ENCODE data around the gene ZNF688. TPM values are rescaled to one million over a fixed set of nuclear protein-coding genes. Genes with fewer than 3 reads are reported as not detected.

ZNF688 gene
- total RNA-seq, 1 donor from 2014 or later: 18.7 TPM

DNA sequence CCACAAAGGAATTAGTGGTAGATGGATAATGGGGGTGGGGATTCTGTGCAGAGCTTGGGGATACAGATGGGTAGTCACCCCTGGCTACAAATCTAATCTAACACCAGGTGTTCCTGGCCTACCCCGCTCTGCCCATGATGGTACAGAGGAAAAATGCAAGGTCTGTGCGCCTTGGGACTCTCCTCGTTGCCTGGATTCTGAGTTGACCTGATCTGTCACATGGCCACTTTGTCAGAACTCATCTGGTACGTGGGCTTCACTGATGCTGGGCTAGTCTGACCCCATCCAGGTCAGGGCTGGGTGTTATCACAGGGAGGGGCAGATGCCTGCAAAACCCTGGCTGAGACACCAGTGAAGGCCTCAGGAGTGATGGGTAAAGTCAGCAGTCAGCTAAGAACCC, 18.6 kb downstream of the ZNF688 start:
- no peak for DNase-seq
- H3K27ac Mint-ChIP-seq (ENCODE audit: unreplicated experiment): no peak overlapping the region

DNA sequence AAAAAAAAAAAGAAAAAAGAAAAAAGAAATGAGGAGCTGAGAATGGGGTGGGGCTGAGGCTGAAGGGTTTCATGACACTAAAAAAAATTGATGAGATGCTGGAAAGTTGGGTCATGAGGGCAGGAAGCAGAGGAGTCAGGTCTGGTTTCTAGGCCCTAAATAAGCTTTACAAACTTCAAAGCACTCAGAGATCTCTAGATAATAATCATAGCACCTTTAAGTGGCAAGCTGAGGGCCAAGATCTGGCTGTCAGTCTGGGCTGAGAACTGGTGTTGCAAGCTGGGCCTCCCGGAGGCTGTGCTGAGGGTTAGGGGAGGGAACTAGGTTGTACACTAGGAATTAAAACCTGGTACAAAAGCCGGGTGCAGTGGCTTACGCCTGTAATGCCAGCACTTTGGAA, 19.7 kb downstream of the ZNF688 start:
- Mint-ChIP-seq H3K9me3 (ENCODE audit: unreplicated experiment) (peaks cover 10% of the 10 kb centered on the region), H3K4me1 (ENCODE audit: low read depth, unreplicated experiment) (peaks cover 10% of the 10 kb centered on the region), H3K27me3 (ENCODE audit: unreplicated experiment) (peaks cover 10% of the 10 kb centered on the region), H3K27ac (ENCODE audit: unreplicated experiment) (no peak overlapping the region), H3K4me3 (ENCODE audit: unreplicated experiment) (no peak overlapping the region), H3K36me3 (ENCODE audit: unreplicated experiment) (peaks cover 11% of the 10 kb centered on the region)
- DNase-seq: no peak
- TF ChIP-seq, protein P1, sequence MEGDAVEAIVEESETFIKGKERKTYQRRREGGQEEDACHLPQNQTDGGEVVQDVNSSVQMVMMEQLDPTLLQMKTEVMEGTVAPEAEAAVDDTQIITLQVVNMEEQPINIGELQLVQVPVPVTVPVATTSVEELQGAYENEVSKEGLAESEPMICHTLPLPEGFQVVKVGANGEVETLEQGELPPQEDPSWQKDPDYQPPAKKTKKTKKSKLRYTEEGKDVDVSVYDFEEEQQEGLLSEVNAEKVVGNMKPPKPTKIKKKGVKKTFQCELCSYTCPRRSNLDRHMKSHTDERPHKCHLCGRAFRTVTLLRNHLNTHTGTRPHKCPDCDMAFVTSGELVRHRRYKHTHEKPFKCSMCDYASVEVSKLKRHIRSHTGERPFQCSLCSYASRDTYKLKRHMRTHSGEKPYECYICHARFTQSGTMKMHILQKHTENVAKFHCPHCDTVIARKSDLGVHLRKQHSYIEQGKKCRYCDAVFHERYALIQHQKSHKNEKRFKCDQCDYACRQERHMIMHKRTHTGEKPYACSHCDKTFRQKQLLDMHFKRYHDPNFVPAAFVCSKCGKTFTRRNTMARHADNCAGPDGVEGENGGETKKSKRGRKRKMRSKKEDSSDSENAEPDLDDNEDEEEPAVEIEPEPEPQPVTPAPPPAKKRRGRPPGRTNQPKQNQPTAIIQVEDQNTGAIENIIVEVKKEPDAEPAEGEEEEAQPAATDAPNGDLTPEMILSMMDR (IDR thresholded peaks at IDR 0.05; ENCODE audit: partially characterized antibody, unreplicated experiment): no peak

More for the DNA sequence above, 18.6 kb downstream of the ZNF688 start:
- TF ChIP-seq, protein P1 (IDR thresholded peaks at IDR 0.05; ENCODE audit: partially characterized antibody, unreplicated experiment): no peak
- H3K9me3 Mint-ChIP-seq (ENCODE audit: unreplicated experiment): peaks cover 9% of the 10 kb centered on the region
- H3K36me3 Mint-ChIP-seq (ENCODE audit: unreplicated experiment): peaks cover 11% of the 10 kb centered on the region
- H3K4me1 Mint-ChIP-seq (ENCODE audit: low read depth, unreplicated experiment): peaks cover 10% of the 10 kb centered on the region
- H3K27me3 Mint-ChIP-seq (ENCODE audit: unreplicated experiment): peaks cover 8% of the 10 kb centered on the region
- no peak overlapping the region for H3K4me3 Mint-ChIP-seq (ENCODE audit: unreplicated experiment)

DNA sequence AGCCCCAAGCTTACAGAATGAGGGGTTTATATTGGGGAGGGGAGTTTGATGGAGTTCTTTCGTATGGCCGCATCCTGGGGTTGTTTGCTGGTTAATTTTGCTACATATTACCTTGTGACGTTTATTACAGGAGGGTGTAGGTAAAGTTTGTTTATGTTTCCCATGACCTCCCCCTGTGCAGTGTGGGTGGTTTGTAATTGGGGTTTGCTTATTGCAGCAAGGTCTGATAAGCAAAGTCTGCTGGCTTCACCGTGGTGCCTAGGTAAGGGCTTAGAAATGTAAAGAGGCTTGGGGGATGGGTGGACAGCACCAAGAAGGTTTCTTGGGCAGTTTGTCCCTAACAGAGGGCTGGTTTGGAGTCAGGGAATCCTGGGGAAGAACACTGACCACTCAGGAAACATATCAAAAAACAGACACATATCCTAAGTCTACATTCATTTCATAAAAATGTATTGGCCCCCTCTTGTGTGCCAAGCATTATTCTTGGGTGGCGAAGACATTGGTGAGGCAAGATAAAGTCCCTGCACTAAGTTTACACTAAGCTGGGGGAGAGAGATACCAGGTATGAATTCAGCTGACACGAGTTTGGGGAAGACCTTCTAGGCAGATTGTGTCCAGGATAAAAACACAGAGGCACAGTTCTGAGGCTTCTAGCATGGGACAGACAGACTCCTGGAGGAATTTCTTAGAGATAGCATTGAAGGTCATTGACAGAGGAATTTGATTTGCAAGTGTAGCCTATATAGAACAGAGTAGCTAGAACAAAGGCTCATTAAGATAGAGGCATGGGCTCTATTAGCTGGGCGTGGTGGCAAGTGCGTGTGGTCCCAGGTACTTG, 22.9 kb downstream of the ZNF688 start:
- Mint-ChIP-seq H3K27ac (ENCODE audit: unreplicated experiment) (no peak overlapping the region), H3K27me3 (ENCODE audit: unreplicated experiment) (peaks cover 7% of the 10 kb centered on the region), H3K9me3 (ENCODE audit: unreplicated experiment) (peaks cover 5% of the 10 kb centered on the region), H3K4me1 (ENCODE audit: low read depth, unreplicated experiment) (no peaks in the 10 kb centered on the region), H3K36me3 (ENCODE audit: unreplicated experiment) (peaks cover 3% of the 10 kb centered on the region), H3K4me3 (ENCODE audit: unreplicated experiment) (no peak overlapping the region)
- TF ChIP-seq, protein P1 (IDR thresholded peaks at IDR 0.05; ENCODE audit: partially characterized antibody, unreplicated experiment): no peak
- no peak for DNase-seq

DNA sequence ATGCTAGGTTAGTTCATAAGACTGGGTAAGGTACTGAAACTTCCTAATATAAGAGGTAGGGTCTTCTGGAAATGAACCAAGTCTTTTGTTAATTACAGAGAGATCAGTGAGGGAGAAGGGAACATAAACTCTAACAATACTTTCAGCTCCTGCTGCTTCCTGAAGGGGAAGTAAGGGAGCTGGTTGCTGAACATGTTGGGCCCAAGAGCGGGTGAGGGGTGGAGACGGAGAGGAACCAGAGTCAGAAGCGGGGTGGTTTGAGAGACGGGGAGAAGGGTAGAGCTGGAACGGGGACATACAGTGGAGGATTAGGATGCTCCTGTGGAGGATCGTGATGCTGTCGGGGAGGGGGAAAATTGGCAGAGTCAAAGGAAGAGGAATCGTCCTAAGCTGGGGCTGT, 25.4 kb downstream of the ZNF688 start:
- Mint-ChIP-seq H3K36me3 (ENCODE audit: unreplicated experiment) (no peaks in the 10 kb centered on the region), H3K27ac (ENCODE audit: unreplicated experiment) (no peak overlapping the region), H3K4me1 (ENCODE audit: low read depth, unreplicated experiment) (no peaks in the 10 kb centered on the region), H3K27me3 (ENCODE audit: unreplicated experiment) (peaks cover 7% of the 10 kb centered on the region), H3K4me3 (ENCODE audit: unreplicated experiment) (no peak overlapping the region), H3K9me3 (ENCODE audit: unreplicated experiment) (peaks cover 5% of the 10 kb centered on the region)
- TF ChIP-seq, protein P1 (IDR thresholded peaks at IDR 0.05; ENCODE audit: partially characterized antibody, unreplicated experiment): no peak
- DNase-seq: no peak

DNA sequence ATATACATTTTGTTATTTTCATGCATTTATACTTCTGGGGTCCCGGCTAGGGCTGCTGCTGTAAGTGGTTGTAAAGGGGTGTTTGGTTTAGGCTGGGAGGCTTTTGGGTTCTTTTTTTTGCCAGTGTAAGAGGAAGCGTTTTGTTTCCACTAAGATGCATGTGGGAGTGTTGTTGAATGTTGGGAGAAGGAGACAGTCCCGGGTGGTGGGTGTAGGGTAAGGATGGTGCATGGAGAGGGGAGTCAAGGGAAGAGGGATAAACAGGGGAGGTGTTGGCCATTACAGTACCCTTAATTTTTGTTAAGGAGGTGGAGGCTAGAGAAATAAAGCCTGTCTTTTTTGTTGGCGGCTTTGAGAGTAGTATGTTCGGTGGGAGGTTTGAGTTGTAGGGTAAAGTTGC, 28.4 kb downstream of the ZNF688 start:
- Mint-ChIP-seq H3K36me3 (ENCODE audit: unreplicated experiment) (no peaks in the 10 kb centered on the region), H3K27ac (ENCODE audit: unreplicated experiment) (no peak overlapping the region), H3K27me3 (ENCODE audit: unreplicated experiment) (peaks cover 5% of the 10 kb centered on the region), H3K4me3 (ENCODE audit: unreplicated experiment) (no peak overlapping the region), H3K9me3 (ENCODE audit: unreplicated experiment) (peaks cover 2% of the 10 kb centered on the region), H3K4me1 (ENCODE audit: low read depth, unreplicated experiment) (no peaks in the 10 kb centered on the region)
- no peak for DNase-seq
- TF ChIP-seq, protein P1 (IDR thresholded peaks at IDR 0.05; ENCODE audit: partially characterized antibody, unreplicated experiment): no peak
